ENCODE data around the gene UQCC2.

The UQCC2 gene

DNA sequence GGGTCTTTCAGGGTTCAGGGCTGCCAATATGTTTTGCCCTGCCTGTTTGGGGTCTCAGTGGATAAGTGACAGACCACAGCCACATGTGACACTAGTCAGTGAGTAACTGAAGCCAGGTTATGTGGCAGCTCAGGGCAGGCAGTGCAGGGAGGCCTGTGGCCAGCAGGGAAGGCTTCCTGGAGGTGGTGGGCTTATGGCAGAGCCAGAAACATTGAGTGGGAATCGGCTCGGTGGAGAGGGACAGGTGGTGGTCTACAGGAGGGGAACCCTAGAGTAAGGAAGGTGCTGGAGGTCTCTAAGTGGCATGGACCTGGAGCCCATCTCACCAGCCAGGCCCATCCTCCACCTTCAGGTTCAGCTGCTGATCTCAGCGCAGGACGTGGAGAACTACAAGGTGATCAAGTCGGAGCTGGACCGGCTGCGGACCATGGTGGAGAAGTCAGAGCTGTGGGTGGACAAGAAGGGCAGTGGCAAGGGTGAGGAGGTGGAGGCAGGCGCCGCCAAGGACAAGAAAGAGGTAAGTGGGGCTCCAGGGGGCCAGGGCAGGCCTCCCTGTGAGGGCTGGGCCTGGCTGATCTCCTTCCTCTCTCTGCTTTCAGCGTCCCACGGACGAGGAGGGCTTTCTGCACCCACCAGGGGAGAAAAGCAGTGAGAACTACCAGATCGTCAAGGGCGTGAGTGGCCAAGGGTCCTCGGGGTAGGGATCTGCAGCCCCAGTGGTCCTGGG, 34.9 kb downstream of the UQCC2 start:
- no peak for DNase-seq (ENCODE audit: low read depth in 2 of 2)

DNA sequence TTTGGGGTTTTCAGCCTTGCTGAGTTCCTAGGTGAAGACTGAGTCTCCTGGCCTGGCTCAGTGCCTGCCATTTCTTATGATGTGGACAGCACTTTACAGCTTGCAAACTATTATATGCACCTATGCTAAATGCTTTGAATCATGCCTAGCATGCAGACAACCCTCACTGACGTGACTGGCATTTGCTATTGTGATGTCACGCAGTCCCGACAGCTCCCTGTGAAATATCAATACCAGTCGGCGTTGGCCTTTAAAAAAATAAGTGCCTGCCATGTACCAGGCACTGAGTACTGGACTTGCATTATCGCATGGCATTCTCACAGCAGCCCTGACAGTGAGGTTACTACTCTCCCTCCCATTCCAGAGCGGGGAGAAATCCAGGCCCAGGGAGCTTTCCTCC, 35.5 kb downstream of the UQCC2 start:
- no peak for DNase-seq (ENCODE audit: low read depth in 2 of 2)

DNA sequence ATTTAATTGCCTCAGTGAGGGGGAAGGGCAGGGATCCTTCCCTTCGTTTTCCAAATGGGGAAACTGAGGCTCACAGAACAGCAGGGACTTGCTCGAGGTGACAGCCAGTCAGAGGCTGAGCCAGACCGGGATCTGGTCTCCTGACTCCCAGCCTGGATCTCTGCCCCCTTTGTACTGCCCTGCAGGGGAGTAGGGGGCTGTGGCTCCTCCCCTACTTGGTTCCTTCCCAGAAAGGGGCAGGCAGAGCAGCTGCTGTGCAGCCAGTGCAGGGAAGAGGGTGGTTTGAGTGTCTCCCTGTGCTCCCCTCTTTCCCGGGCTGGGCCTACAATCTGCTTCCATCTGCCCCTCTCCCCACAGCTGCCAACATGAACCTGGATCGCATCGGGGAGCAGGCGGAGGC, 37.6 kb downstream of the UQCC2 start:
- DNase-seq (ENCODE audit: low read depth in 2 of 2), result no peak

- no peak for DNase-seq (ENCODE audit: low read depth in 2 of 2)
Observed at GRCh38 chr6:33672808-33673207, 38.7 kb downstream of the UQCC2 start.

- no peak for DNase-seq (ENCODE audit: low read depth in 2 of 2)
Observed at GRCh38 chr6:33671744-33672072, 39.8 kb downstream of the UQCC2 start.

DNA sequence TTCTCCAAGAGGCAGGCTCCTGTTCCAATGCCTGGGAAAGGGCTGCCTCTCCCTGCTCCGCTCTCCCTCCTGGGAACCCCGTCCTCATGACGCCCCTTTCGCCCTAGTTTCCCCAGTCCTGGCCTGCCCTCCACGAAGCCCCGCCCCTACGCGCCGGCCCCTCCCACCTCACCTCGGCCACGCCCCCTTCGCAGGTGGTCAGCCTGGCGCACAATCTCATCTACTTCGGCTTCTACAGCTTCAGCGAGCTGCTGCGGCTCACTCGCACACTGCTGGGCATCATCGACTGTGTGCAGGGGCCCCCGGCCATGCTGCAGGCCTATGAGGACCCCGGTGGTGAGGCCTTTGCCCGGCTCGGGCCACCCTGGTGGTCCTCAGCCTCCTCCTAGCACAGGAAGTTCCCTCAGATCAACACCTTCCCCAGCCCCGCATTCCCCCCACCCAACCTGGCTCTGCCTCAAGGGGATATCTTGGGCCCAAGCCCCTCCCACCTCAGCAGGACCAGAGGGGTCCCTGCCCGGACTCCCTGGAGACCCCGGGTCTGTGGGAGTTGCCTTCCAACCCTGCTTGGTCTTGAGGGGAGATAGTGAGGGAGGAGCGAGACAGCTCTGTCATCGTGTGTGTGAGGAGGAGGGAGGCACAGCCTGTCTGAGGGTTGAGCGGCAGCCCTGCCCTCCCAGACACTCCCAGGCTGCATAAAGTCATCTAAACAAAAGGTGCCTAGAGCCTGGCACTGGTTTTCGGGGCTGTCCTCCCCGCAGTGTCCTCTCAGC, 40.3 kb downstream of the UQCC2 start:
- no peak for DNase-seq (ENCODE audit: low read depth in 2 of 2)

GRCh38 chr6:33670086-33670660, 41.3 kb downstream of the UQCC2 start:
- DNase-seq (ENCODE audit: low read depth in 2 of 2), result no peak

DNA sequence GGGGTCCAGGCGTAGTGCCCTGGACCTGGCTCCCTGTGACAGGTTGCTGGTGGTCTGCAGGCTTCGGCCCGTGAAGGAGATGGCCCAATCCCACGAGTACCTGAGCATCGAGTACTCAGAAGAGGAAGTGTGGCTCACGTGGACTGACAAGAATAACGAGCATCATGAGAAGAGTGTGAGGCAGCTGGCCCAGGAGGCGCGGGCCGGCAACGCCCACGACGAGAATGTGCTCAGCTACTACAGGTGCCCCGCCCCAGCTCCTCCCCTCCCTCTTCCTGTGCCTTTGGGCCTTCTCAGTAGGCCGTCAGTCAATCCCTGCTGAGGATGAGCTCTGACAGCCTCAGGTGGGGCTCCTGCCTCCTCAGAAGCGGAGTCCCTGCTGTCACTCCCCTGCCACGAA, 42.6 kb downstream of the UQCC2 start:
- peak in 1 of 2 experiments; percentile 26 for DNase-seq (ENCODE audit: low read depth in 2 of 2)

DNA sequence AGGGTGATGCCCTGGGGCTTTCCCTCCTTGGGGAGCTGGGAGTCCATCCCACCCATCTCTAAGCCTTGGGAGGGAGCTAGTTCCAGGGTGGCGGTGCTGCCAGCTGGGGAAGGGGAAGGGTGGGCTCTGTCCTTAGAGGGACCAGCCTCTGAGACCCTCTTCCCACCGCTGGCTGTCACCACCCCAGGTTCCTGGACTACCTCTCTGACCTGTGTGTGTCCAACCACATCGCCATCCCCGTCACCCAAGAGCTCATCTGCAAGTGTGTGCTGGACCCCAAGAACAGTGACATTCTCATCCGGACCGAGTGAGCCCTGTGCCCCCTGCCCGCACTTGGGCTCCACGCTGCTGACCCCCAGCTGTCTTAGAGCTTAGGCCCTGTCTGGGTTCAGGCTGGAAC, 43.2 kb downstream of the UQCC2 start:
- DNase-seq (ENCODE audit: low read depth in 2 of 2), result no peak

GRCh38 chr6:33667776-33668175, 43.7 kb downstream of the UQCC2 start:
- no peak for DNase-seq (ENCODE audit: low read depth in 2 of 2)

DNA sequence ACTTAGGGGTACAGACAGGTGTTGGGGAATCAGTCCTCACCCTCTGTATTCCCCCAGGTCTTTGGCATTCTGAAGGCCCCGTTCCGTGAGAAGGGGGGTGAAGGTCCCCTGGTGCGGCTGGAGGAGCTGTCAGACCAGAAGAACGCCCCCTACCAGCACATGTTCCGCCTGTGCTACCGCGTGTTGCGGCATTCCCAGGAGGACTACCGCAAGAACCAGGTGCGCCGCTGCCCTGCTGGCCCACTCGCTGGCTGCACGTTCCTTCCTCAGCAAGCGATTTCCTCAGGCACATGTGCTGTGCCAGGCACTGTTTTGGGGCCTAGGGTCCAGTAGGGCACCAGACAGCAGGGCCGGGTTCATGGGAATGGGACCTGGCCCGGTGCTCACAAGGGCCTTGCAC, 44.4 kb downstream of the UQCC2 start:
- DNase-seq (ENCODE audit: low read depth in 2 of 2), result no peak

DNA sequence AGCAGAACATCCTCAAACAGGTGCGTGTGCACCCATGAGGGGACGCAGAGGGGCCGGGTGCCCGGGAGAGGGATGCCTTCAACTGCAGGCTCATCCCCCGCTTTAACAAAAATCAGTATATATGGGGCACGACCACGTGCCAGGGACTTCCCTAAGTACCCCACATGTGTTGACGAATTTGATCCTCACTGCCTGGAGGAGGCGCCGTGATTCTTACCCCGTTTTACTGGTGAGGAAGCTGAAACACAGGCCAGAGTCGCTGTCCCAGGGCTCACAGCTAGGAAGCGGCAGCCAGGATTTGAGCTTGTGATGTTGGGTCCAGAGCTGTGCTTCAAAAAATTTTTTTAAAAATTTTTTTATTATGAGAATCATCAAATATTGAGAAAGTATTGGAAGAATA, 45.5 kb downstream of the UQCC2 start:
- DNase-seq (ENCODE audit: low read depth in 2 of 2), result no peak

DNA sequence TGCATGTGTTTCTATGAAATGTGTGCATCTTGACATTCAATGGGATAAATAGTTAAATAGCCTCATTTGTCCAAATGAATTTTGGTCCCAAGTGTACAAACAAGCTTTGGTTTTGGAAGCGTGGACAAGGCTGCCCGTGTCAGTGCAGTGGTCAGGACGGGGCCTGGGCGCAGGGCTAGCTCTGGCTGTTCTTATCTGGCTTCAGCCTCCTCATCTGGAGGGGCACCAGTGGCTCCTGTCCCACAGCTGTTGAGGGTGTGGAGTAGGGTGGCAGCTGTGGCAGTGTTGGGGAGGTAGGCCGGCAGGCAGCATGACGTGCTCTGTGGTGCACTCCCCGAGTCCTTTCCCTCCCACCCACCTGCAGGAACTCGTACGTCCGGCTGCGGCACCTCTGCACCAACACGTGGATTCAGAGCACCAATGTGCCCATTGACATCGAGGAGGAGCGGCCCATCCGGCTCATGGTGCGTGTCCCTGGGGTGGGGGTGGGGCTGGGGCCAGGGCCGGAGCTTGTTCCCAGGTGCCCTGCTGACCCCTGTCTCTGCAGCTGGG, 46.9 kb downstream of the UQCC2 start:
- no peak for DNase-seq (ENCODE audit: low read depth in 2 of 2)

GRCh38 chr6:33663727-33664449, 47.6 kb downstream of the UQCC2 start:
- no peak for DNase-seq (ENCODE audit: low read depth in 2 of 2)

DNA sequence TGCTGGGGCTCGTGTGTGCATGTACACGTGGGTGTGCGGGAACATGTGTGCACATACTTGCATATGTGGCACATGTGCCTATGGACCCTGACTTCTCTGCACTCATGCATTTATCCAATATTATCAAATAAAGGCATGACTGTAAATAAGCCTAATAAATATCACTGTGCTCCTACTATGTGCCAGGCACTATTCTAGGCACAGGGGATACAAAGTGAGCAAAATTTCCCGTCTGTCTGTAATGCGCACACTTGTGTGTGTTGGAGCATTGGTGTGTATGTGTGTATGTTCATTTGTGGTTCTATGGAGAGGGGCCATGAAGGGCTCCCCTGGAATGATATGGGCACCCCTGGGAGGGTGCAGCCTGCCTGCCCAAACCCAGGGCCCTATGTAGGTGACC, 48.5 kb downstream of the UQCC2 start:
- no peak for DNase-seq (ENCODE audit: low read depth in 2 of 2)

- no peak for DNase-seq (ENCODE audit: low read depth in 2 of 2)
Observed at GRCh38 chr6:33662318-33662717, 49.2 kb downstream of the UQCC2 start.

DNA sequence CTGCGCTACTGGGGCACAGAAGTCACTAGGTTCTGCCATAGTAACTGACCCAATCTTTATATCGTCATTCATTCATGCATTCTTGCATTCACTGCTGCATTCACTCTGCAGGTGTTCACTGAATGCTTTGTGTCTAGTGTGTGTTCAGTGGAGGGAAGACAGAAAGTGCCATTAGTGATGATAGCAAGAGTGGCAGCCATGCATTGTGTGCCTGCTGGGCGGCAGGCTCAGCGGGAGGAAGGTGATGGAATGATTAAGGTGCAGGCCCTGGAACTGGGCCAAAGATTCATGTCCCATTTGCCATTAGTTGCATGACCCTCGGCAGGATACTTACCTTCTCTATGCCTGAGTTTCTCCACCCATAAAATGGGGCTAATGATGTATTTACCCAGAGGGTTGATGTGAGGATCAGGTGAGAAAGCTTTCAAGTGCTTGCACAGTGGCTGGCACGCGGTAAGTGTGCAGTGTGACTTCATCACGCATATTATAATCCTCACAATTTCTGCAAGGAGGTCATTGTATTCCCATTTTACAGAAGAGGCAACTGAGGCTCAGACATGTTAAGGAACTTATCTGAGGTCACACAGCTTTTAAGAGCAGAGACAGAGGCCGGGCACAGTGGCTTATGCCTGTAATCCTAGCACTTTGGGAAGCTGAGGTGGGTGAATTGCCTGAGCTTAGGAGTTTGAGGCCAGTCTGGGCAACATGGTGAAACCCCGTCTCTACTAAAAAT, 50.2 kb downstream of the UQCC2 start:
- DNase-seq (ENCODE audit: low read depth in 2 of 2), result no peak

- DNase-seq (ENCODE audit: low read depth in 2 of 2), result no peak
Observed at GRCh38 chr6:33659986-33660385, 51.5 kb downstream of the UQCC2 start.

DNA sequence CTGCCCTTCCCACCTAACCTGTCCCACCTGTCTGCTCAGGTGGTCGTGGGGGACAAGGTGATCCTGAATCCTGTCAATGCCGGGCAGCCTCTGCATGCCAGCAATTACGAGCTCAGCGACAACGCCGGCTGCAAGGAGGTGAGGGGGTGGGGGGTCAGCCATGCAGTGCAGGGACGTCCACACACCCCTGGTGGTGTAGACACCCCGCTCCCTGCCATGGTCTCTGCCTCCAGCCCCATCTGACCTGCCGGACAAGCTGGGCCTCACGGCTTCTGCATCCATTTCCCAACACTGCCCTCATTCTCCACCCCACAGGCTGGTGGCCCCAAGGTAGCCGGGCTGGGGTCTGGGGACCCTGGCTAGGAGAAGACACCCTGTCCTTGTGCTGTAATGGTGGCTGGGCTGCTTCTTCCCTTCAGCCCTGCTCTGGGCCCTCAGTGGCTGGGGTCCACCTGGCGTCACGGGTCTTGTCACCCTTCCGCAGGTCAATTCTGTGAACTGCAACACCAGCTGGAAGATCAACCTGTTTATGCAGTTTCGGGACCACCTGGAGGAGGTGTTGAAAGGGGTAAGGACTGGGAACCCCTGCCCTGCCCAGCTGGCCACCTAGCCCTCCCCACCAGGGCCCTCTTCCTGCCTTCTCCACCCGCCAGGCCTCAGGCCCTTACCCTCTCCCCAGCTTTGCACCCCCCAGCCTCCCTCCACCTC, 52.4 kb downstream of the UQCC2 start:
- no peak for DNase-seq (ENCODE audit: low read depth in 2 of 2)

GRCh38 chr6:33656844-33657243, 54.7 kb downstream of the UQCC2 start:
- no peak for DNase-seq (ENCODE audit: low read depth in 2 of 2)
